ENCODE results near the gene RRAS. TPM values are rescaled to one million over a fixed set of nuclear protein-coding genes. Genes with fewer than 3 reads are reported as not detected.

The RRAS gene
- total and polyA plus RNA-seq, 2 of the 4 experiments (the other 2 are of a cell fraction) = 50.2 to 241 TPM

DNA sequence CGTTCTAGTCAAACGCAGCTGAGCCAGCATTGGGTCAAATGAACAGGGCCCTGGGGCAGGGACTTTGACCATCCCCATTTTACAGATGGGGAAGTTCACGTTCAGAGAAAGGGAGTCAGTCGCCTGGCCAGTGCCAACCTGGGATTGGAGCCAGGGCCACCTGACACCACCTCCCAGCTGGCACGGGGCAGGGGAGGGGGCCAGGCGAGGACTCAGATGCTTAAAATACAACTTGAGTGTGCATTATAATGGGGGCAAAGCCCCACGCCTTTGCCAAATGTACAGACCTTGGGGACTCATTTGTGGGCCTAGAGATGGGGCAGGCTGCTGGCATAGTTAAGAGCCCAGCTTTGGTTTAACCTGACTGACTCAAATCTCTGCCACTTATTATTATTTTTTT is 34.3 kb downstream of the RRAS start:
- intact Hi-C loops (cut with micrococcal nuclease) (no loop called here), in situ Hi-C loops (cut with MboI; ENCODE audit: low sequenced_read_pairs) (no loop called here), dilution Hi-C loops (cut with HindIII; ENCODE audit: low sequenced_read_pairs, unreplicated experiment) (no loop called here)
- no peak overlapping the region for H2AFZ ChIP-seq (replicated peaks; ENCODE audit: low read length, poor library complexity)
- H3K23ac ChIP-seq (ENCODE audit: low read depth, low read length) = no peak overlapping the region
- no peak overlapping the region for H2BK5ac ChIP-seq (ENCODE audit: low read depth, low read length, poor library complexity, severe bottlenecking)
- no peak overlapping the region for H3K14ac ChIP-seq (replicated peaks; ENCODE audit: low read depth, low read length)
- ATAC-seq (ENCODE audit: low read depth) = no peak
- no TSS peak for BruUV-seq (replicated peaks)
- CTCF ChIA-PET = no interaction called here
- H3K18ac ChIP-seq (ENCODE audit: low read depth, low read length) = no peak overlapping the region
- H3K79me1 ChIP-seq (ENCODE audit: low read depth in 1 of 2, low read length in 2 of 2) = peaks cover 19 to 70% of the 10 kb centered on the region in 2 experiments
- no peaks in the 10 kb centered on the region for H3K4me1 ChIP-seq (ENCODE audit: control insufficient read depth, insufficient read depth, low read length)
- no peak overlapping the region for H2AK5ac ChIP-seq (ENCODE audit: low read depth, low read length)
- no peak overlapping the region for H4K91ac ChIP-seq (ENCODE audit: insufficient read depth, low read depth, low read length)
- no peak overlapping the region for H3K27ac ChIP-seq (ENCODE audit: insufficient read depth, low read length)
- DNase-seq = no peak
- H2AK9ac ChIP-seq (replicated peaks; ENCODE audit: low read depth, low read length, poor library complexity) = no peak overlapping the region
- H3K9me1 ChIP-seq (ENCODE audit: insufficient read depth, low read length) = no peaks in the 10 kb centered on the region; the same call in 1 of the 2 replicates
- H3K36me3 ChIP-seq (ENCODE audit: control insufficient read depth, insufficient read depth, low read length) = peaks cover 64% of the 10 kb centered on the region
- no peak for TF ChIP-seq CEBPB (IDR thresholded peaks at IDR 0.05; ENCODE audit: low read depth, low read length)
- TF ChIP-seq, protein P1, sequence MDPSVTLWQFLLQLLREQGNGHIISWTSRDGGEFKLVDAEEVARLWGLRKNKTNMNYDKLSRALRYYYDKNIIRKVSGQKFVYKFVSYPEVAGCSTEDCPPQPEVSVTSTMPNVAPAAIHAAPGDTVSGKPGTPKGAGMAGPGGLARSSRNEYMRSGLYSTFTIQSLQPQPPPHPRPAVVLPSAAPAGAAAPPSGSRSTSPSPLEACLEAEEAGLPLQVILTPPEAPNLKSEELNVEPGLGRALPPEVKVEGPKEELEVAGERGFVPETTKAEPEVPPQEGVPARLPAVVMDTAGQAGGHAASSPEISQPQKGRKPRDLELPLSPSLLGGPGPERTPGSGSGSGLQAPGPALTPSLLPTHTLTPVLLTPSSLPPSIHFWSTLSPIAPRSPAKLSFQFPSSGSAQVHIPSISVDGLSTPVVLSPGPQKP (IDR thresholded peaks at IDR 0.05; ENCODE audit: borderline replicate concordance, low read depth, low read length) = no peak
- no peak overlapping the region for H3K56ac ChIP-seq (ENCODE audit: extremely low read depth, insufficient read depth, low read length)
- H4K20me1 ChIP-seq (ENCODE audit: insufficient read depth, low read length) = peaks cover 39% of the 10 kb centered on the region
- no peak overlapping the region for H3K4ac ChIP-seq (ENCODE audit: low read depth, low read length)
- no CpG with 5 or more reads among the region's 7 CpGs for WGBS, 2 experiments (ENCODE audit: extremely low coverage in 2 of 2, insufficient read length in 1 of 2)
- H3K27me3 ChIP-seq (ENCODE audit: control insufficient read depth, insufficient read depth, low read length) = no peaks in the 10 kb centered on the region
- H3K9me3 ChIP-seq (ENCODE audit: control insufficient read depth, insufficient read depth, low read length) = no peaks in the 10 kb centered on the region
- no peak overlapping the region for H2BK20ac ChIP-seq (ENCODE audit: low read depth, low read length)
- no peak overlapping the region for H4K5ac ChIP-seq (ENCODE audit: low read depth, low read length)
- H2BK120ac ChIP-seq (ENCODE audit: low read depth, low read length) = no peak overlapping the region
- no peak overlapping the region for H3K4me3 ChIP-seq (ENCODE audit: insufficient read depth, low read depth, low read length)
- POLR2A ChIA-PET (ENCODE audit: unreplicated experiment) = no interaction called here
- no peak overlapping the region for H2BK15ac ChIP-seq (ENCODE audit: low read depth, low read length)
- H3K4me2 ChIP-seq (ENCODE audit: low read depth, low read length) = no peak overlapping the region
- no peak overlapping the region for H4K8ac ChIP-seq (ENCODE audit: low read depth in 2 of 2, low read length in 2 of 2)
- H3K9ac ChIP-seq (ENCODE audit: low read depth, low read length) = no peak overlapping the region

Data from IMR-90 (cell line).